ENCODE data around the gene LRRN2. TPM values are rescaled to one million over a fixed set of nuclear protein-coding genes. Genes with fewer than 3 reads are reported as not detected.

LRRN2 gene
- total and polyA plus RNA-seq, 4 donors = 1.3 to 6.8 TPM; not detected in 2

GRCh38 chr1:204663644-204664383, 21.7 kb downstream of the LRRN2 start:
- H3K9me3 ChIP-seq (ENCODE audit: control insufficient read depth, low read length) = no peaks in the 10 kb centered on the region
- intact Hi-C loops (cut with DNase I) = no loop called here
- WGBS, 2 donors = 81% methylated on average over 14 to 15 of the region's 15 CpGs
- H3K27ac ChIP-seq (ENCODE audit: low read depth in 1 of 2, low read length in 2 of 2) = no peak overlapping the region
- H3K36me3 ChIP-seq (ENCODE audit: control insufficient read depth in 1 of 2, insufficient read depth in 2 of 2, low read length in 1 of 2) = no peaks in the 10 kb centered on the region
- H3K4me3 ChIP-seq (ENCODE audit: low read length in 2 of 2) = no peak overlapping the region
- no peak for ATAC-seq (ENCODE audit: low FRiP score)
- peaks cover 0 to 1% of the 10 kb centered on the region in 2 donors for H3K27me3 ChIP-seq (ENCODE audit: control insufficient read depth in 1 of 2, insufficient read depth in 2 of 2, low read length in 1 of 2)
- no peaks in the 10 kb centered on the region for H3K4me1 ChIP-seq (ENCODE audit: control insufficient read depth in 1 of 2, insufficient read depth in 2 of 2, low read length in 2 of 2)
- DNase-seq = no peak

GRCh38 chr1:204662530-204662929, 23.0 kb downstream of the LRRN2 start:
- ATAC-seq (ENCODE audit: low FRiP score) = no peak

GRCh38 chr1:204660509-204660908, 25.0 kb downstream of the LRRN2 start:
- H3K27me3 ChIP-seq (ENCODE audit: control insufficient read depth in 1 of 2, insufficient read depth in 2 of 2, low read length in 1 of 2) = no peaks in the 10 kb centered on the region
- no peaks in the 10 kb centered on the region for H3K4me1 ChIP-seq (ENCODE audit: control insufficient read depth in 1 of 2, insufficient read depth in 2 of 2, low read length in 2 of 2)
- H3K27ac ChIP-seq (ENCODE audit: low read depth in 1 of 2, low read length in 2 of 2) = no peak overlapping the region
- DNase-seq (no peak), ATAC-seq (ENCODE audit: low FRiP score) (no peak)
- H3K9me3 ChIP-seq (ENCODE audit: control insufficient read depth, low read length) = no peaks in the 10 kb centered on the region
- no peaks in the 10 kb centered on the region for H3K36me3 ChIP-seq (ENCODE audit: control insufficient read depth in 1 of 2, insufficient read depth in 2 of 2, low read length in 1 of 2)
- no peak overlapping the region for H3K4me3 ChIP-seq (ENCODE audit: low read length in 2 of 2)
- intact Hi-C loops (cut with DNase I) = no loop called here
- 81 to 87% methylated on average over 3 of the region's 3 CpGs for WGBS, 2 donors

More at GRCh38 chr1:204662530-204662929, 23.0 kb downstream of the LRRN2 start:
- Histone ChIP-seq H3K27ac (ENCODE audit: low read depth in 1 of 2, low read length in 2 of 2) (no peak overlapping the region), H3K9me3 (ENCODE audit: control insufficient read depth, low read length) (no peaks in the 10 kb centered on the region), H3K27me3 (ENCODE audit: control insufficient read depth in 1 of 2, insufficient read depth in 2 of 2, low read length in 1 of 2) (no peaks in the 10 kb centered on the region), H3K36me3 (ENCODE audit: control insufficient read depth in 1 of 2, insufficient read depth in 2 of 2, low read length in 1 of 2) (no peaks in the 10 kb centered on the region), H3K4me3 (ENCODE audit: low read length in 2 of 2) (no peak overlapping the region), H3K4me1 (ENCODE audit: control insufficient read depth in 1 of 2, insufficient read depth in 2 of 2, low read length in 2 of 2) (no peaks in the 10 kb centered on the region)
- intact Hi-C loops (cut with DNase I) = no loop called here
- no peak for DNase-seq

GRCh38 chr1:204659056-204659455, 26.5 kb downstream of the LRRN2 start:
- no peaks in the 10 kb centered on the region for H3K27me3 ChIP-seq (ENCODE audit: control insufficient read depth in 1 of 2, insufficient read depth in 2 of 2, low read length in 1 of 2)
- WGBS, 2 donors = 81 to 84% methylated on average over 3 of the region's 3 CpGs
- ATAC-seq (ENCODE audit: low FRiP score) (no peak), DNase-seq (no peak)
- intact Hi-C loops (cut with DNase I) = no loop called here
- no peak overlapping the region for H3K27ac ChIP-seq (ENCODE audit: low read depth in 1 of 2, low read length in 2 of 2)
- no peaks in the 10 kb centered on the region for H3K9me3 ChIP-seq (ENCODE audit: control insufficient read depth, low read length)
- no peaks in the 10 kb centered on the region for H3K36me3 ChIP-seq (ENCODE audit: control insufficient read depth in 1 of 2, insufficient read depth in 2 of 2, low read length in 1 of 2)
- H3K4me3 ChIP-seq (ENCODE audit: low read length in 2 of 2) = no peak overlapping the region
- H3K4me1 ChIP-seq (ENCODE audit: control insufficient read depth in 1 of 2, insufficient read depth in 2 of 2, low read length in 2 of 2) = no peaks in the 10 kb centered on the region

GRCh38 chr1:204658295-204658694, 27.2 kb downstream of the LRRN2 start:
- Histone ChIP-seq H3K27me3 (ENCODE audit: control insufficient read depth in 1 of 2, insufficient read depth in 2 of 2, low read length in 1 of 2) (no peaks in the 10 kb centered on the region), H3K4me3 (ENCODE audit: low read length in 2 of 2) (no peak overlapping the region), H3K9me3 (ENCODE audit: control insufficient read depth, low read length) (no peaks in the 10 kb centered on the region), H3K4me1 (ENCODE audit: control insufficient read depth in 1 of 2, insufficient read depth in 2 of 2, low read length in 2 of 2) (no peaks in the 10 kb centered on the region), H3K27ac (ENCODE audit: low read depth in 1 of 2, low read length in 2 of 2) (no peak overlapping the region), H3K36me3 (ENCODE audit: control insufficient read depth in 1 of 2, insufficient read depth in 2 of 2, low read length in 1 of 2) (no peaks in the 10 kb centered on the region)
- 95 to 100% methylated on average over 1 of the region's 1 CpG for WGBS, 2 donors
- intact Hi-C loops (cut with DNase I) = no loop called here
- ATAC-seq (ENCODE audit: low FRiP score) (no peak), DNase-seq (no peak)

- no peaks in the 10 kb centered on the region for H3K4me1 ChIP-seq (ENCODE audit: control insufficient read depth in 1 of 2, insufficient read depth in 2 of 2, low read length in 2 of 2)
- DNase-seq = no peak
- H3K27ac ChIP-seq (ENCODE audit: low read depth in 1 of 2, low read length in 2 of 2) = no peak overlapping the region
- intact Hi-C loops (cut with DNase I) = no loop called here
- H3K36me3 ChIP-seq (ENCODE audit: control insufficient read depth in 1 of 2, insufficient read depth in 2 of 2, low read length in 1 of 2) = no peaks in the 10 kb centered on the region
- H3K27me3 ChIP-seq (ENCODE audit: control insufficient read depth in 1 of 2, insufficient read depth in 2 of 2, low read length in 1 of 2) = no peaks in the 10 kb centered on the region
- no peak overlapping the region for H3K4me3 ChIP-seq (ENCODE audit: low read length in 2 of 2)
- no peak for ATAC-seq (ENCODE audit: low FRiP score)
- 93 to 96% methylated on average over 5 of the region's 5 CpGs for WGBS, 2 donors
- no peaks in the 10 kb centered on the region for H3K9me3 ChIP-seq (ENCODE audit: control insufficient read depth, low read length)
These were observed 31.8 kb downstream of the LRRN2 start for GRCh38 chr1:204653590-204654340.

- 60 to 70% methylated on average over 3 of the region's 3 CpGs for WGBS, 2 donors
- Histone ChIP-seq H3K4me1 (ENCODE audit: control insufficient read depth in 1 of 2, insufficient read depth in 2 of 2, low read length in 2 of 2) (no peaks in the 10 kb centered on the region), H3K4me3 (ENCODE audit: low read length in 2 of 2) (no peak overlapping the region), H3K27ac (ENCODE audit: low read depth in 1 of 2, low read length in 2 of 2) (no peak overlapping the region), H3K27me3 (ENCODE audit: control insufficient read depth in 1 of 2, insufficient read depth in 2 of 2, low read length in 1 of 2) (no peaks in the 10 kb centered on the region), H3K9me3 (ENCODE audit: control insufficient read depth, low read length) (no peaks in the 10 kb centered on the region), H3K36me3 (ENCODE audit: control insufficient read depth in 1 of 2, insufficient read depth in 2 of 2, low read length in 1 of 2) (no peaks in the 10 kb centered on the region)
- DNase-seq (no peak), ATAC-seq (ENCODE audit: low FRiP score) (no peak)
- intact Hi-C loops (cut with DNase I) = no loop called here
These were observed 33.0 kb downstream of the LRRN2 start for GRCh38 chr1:204652497-204652896.

- ATAC-seq (ENCODE audit: low FRiP score) (no peak), DNase-seq (no peak)
- Histone ChIP-seq H3K4me1 (ENCODE audit: control insufficient read depth in 1 of 2, insufficient read depth in 2 of 2, low read length in 2 of 2) (no peaks in the 10 kb centered on the region), H3K9me3 (ENCODE audit: control insufficient read depth, low read length) (no peaks in the 10 kb centered on the region), H3K27me3 (ENCODE audit: control insufficient read depth in 1 of 2, insufficient read depth in 2 of 2, low read length in 1 of 2) (no peaks in the 10 kb centered on the region), H3K36me3 (ENCODE audit: control insufficient read depth in 1 of 2, insufficient read depth in 2 of 2, low read length in 1 of 2) (no peaks in the 10 kb centered on the region), H3K27ac (ENCODE audit: low read depth in 1 of 2, low read length in 2 of 2) (no peak overlapping the region), H3K4me3 (ENCODE audit: low read length in 2 of 2) (no peak overlapping the region)
- 34 to 46% methylated on average over 15 to 16 of the region's 17 CpGs for WGBS, 2 donors
- intact Hi-C loops (cut with DNase I) = no loop called here
These were observed 33.6 kb downstream of the LRRN2 start for GRCh38 chr1:204651843-204652421.

Data from aorta (tissue), 5 donors.